Hepatocyte (in vitro differentiated cells): Measurements from ENCODE around the gene LGALS7B. TPM values are rescaled to one million over a fixed set of nuclear protein-coding genes. Genes with fewer than 3 reads are reported as not detected.

Experiments
- DNase-seq: peaks from one replicate; pipeline ENCODE4 v3.0.0-alpha.2; 2016; ENCODE audit warnings: low spot score
- H2AFZ ChIP-seq: fragments of 200-600 bp; sonication (generic); 2 replicates; pipeline ENCODE4 v1.6.0; 2016; ENCODE audit warnings: antibody characterized with exemption, mild to moderate bottlenecking
- H3K27ac ChIP-seq: fragments of 200-600 bp; sonication (generic); 2 replicates; pipeline ENCODE4 v1.5.1; 2016; ENCODE audit warnings: mild to moderate bottlenecking
- H3K27me3 ChIP-seq: fragments of 200-600 bp; sonication (generic); 2 replicates; pipeline ENCODE4 v1.6.1; 2016
- H3K36me3 ChIP-seq: fragments of 200-600 bp; sonication (generic); replicated peaks from 2 replicates; pipeline ENCODE4 v1.5.1; 2016; ENCODE audit warnings: low read depth; ENCODE audit not compliant: insufficient read depth
- H3K4me1 ChIP-seq: fragments of 200-600 bp; sonication (generic); 2 replicates; pipeline ENCODE4 v1.5.1; 2016; ENCODE audit warnings: mild to moderate bottlenecking, moderate library complexity; ENCODE audit not compliant: insufficient read depth
- H3K4me2 ChIP-seq: fragments of 200-600 bp; sonication (generic); 2 replicates; pipeline ENCODE4 v1.6.0; 2016
- H3K4me3 ChIP-seq: fragments of 200-600 bp; sonication (generic); 2 replicates; pipeline ENCODE4 v1.5.1; 2016; ENCODE audit warnings: mild to moderate bottlenecking
- H3K79me2 ChIP-seq: fragments of 200-600 bp; sonication (generic); 2 replicates; pipeline ENCODE4 v1.6.0; 2017; ENCODE audit warnings: mild to moderate bottlenecking
- H3K9me2 ChIP-seq: fragments of 200-600 bp; sonication (generic); replicated peaks from 2 replicates; pipeline ENCODE4 v1.6.0; 2017; ENCODE audit warnings: mild to moderate bottlenecking; ENCODE audit not compliant: insufficient read depth
- H3K9me3 ChIP-seq: fragments of 200-600 bp; sonication (generic); 2 replicates; pipeline ENCODE4 v1.5.1; 2016; ENCODE audit warnings: low read depth, mild to moderate bottlenecking
- H4K20me1 ChIP-seq: fragments of 200-600 bp; sonication (generic); 2 replicates; pipeline ENCODE4 v1.6.0; 2016; ENCODE audit warnings: mild to moderate bottlenecking; ENCODE audit not compliant: insufficient read depth, poor library complexity, severe bottlenecking
- CTCF ChIP-seq: fragments of 200-600 bp; sonication (generic); IDR thresholded peaks from 2 replicates; pipeline ENCODE4 v1.5.1; 2016; ENCODE audit warnings: antibody characterized with exemption, mild to moderate bottlenecking; ENCODE audit not compliant: poor library complexity
- EZH2 ChIP-seq: fragments of 200-600 bp; sonication (generic); IDR thresholded peaks from 2 replicates; pipeline ENCODE4 v1.6.1; 2016; ENCODE audit warnings: antibody characterized with exemption, mild to moderate bottlenecking, borderline replicate concordance
- EZH2phosphoT487 ChIP-seq: fragments of 200-600 bp; sonication (generic); IDR thresholded peaks from one replicate; pipeline ENCODE4 v1.6.1; 2018; ENCODE audit warnings: antibody characterized with exemption, mild to moderate bottlenecking, low read depth, moderate library complexity; ENCODE audit not compliant: unreplicated experiment, severe bottlenecking
- WGBS: methylation state at CpG from one replicate; pipeline ENCODE4 v1.1.6; 2016; ENCODE audit warnings: low lambda C conversion rate; ENCODE audit errors: missing lambda C conversion rate; 5-methylcytosine and 5-hydroxymethylcytosine counted together
- polyA plus RNA-seq: library from polyadenylated mRNA; unstranded; fragments of >200 nt; fragmentation: Nextera tagmentation; extraction: Ambion mirVana; gene quantifications from 2 replicates; pipeline ENCODE4 v1.2.1, GENCODE V29; 2016
- small RNA-seq: library from RNA; depleted of rRNA; stranded (forward); fragments of <200 nt; gene quantifications from one replicate; pipeline ENCODE3, GENCODE V24; 2014
- total RNA-seq: library from RNA; depleted of rRNA; stranded (reverse); fragments of >200 nt; gene quantifications from 2 replicates; pipeline ENCODE4 v1.2.3, GENCODE V29; 2014

The LGALS7B gene
- total and polyA plus RNA-seq, 2 experiments from 2014 or later: not detected

GRCh38 chr19:38838986-38839761 lies 50.2 kb downstream of the LGALS7B start:
- H3K36me3 ChIP-seq: peaks cover 14% of the 10 kb centered on the region
- 81% methylated on average over 12 of the region's 12 CpGs for WGBS
- peak overlapping the region; percentile 34 for H3K4me2 ChIP-seq

GRCh38 chr19:38839816-38840582 lies 51.0 kb downstream of the LGALS7B start:
- Histone ChIP-seq H3K27ac (peak overlapping the region; percentile 99), H3K4me2 (no peak overlapping the region), H3K36me3 (peaks cover 14% of the 10 kb centered on the region), H3K9me3 (no peaks in the 10 kb centered on the region), H3K27me3 (no peaks in the 10 kb centered on the region), H2AFZ (no peak overlapping the region), H3K4me1 (peaks cover 32% of the 10 kb centered on the region), H4K20me1 (peaks cover 52% of the 10 kb centered on the region), H3K9me2 (no peaks in the 10 kb centered on the region), H3K4me3 (no peak overlapping the region), H3K79me2 (peaks cover 55% of the 10 kb centered on the region)
- DNase-seq: no peak
- WGBS: 90% methylated on average over 26 of the region's 28 CpGs
- TF ChIP-seq EZH2phosphoT487 (no peak), EZH2 (no peak), CTCF (no peak)

More at GRCh38 chr19:38838986-38839761, 50.2 kb downstream of the LGALS7B start:
- H2AFZ ChIP-seq: no peak overlapping the region
- no peak overlapping the region for H3K4me3 ChIP-seq
- H3K9me3 ChIP-seq: no peaks in the 10 kb centered on the region
- H4K20me1 ChIP-seq: peaks cover 44% of the 10 kb centered on the region
- H3K4me1 ChIP-seq: peaks cover 32% of the 10 kb centered on the region
- no peak for TF ChIP-seq EZH2phosphoT487
- no peak for TF ChIP-seq EZH2
- TF ChIP-seq CTCF: no peak
- peak; percentile 18 for DNase-seq
- H3K9me2 ChIP-seq: no peaks in the 10 kb centered on the region
- no peaks in the 10 kb centered on the region for H3K27me3 ChIP-seq
- H3K79me2 ChIP-seq: peaks cover 47% of the 10 kb centered on the region
- H3K27ac ChIP-seq: peak overlapping the region; percentile 99

GRCh38 chr19:38840583-38840968 lies 51.6 kb downstream of the LGALS7B start:
- TF ChIP-seq EZH2: no peak
- TF ChIP-seq EZH2phosphoT487: no peak
- TF ChIP-seq CTCF: no peak
- Histone ChIP-seq H3K27me3 (no peaks in the 10 kb centered on the region), H4K20me1 (peaks cover 58% of the 10 kb centered on the region), H2AFZ (no peak overlapping the region), H3K27ac (peak overlapping the region; percentile 99), H3K9me3 (no peaks in the 10 kb centered on the region), H3K79me2 (peaks cover 61% of the 10 kb centered on the region), H3K4me2 (no peak overlapping the region), H3K4me3 (no peak overlapping the region), H3K4me1 (peaks cover 32% of the 10 kb centered on the region), H3K36me3 (peaks cover 19% of the 10 kb centered on the region), H3K9me2 (no peaks in the 10 kb centered on the region)
- WGBS: 90% methylated on average over 5 of the region's 5 CpGs
- no peak for DNase-seq

Small RNAs within 50 kb of the gene (small RNA-seq; reads per million reads assigned to genes)
- gene RNU6-140P: not detected

Other genes with a start within 250 kb of the LGALS7B start
- 0.57 and 0.96 TPM in 2 replicates for gene MAP4K1, start 171.2 kb upstream of the LGALS7B start, total RNA-seq
- 2.6 and 4.5 TPM in 2 replicates for gene MAP4K1, start 171.2 kb upstream of the LGALS7B start, polyA plus RNA-seq
- gene EIF3K, start 170.0 kb upstream of the LGALS7B start, total RNA-seq: 309 and 354 TPM in 2 replicates
- 170 and 171 TPM in 2 replicates for gene EIF3K, start 170.0 kb upstream of the LGALS7B start, polyA plus RNA-seq
- gene ACTN4, start 141.6 kb upstream of the LGALS7B start, total RNA-seq: 278 and 321 TPM in 2 replicates
- 54.4 and 59.3 TPM in 2 replicates for gene ACTN4, start 141.6 kb upstream of the LGALS7B start, polyA plus RNA-seq
- 12.5 and 26.6 TPM in 2 replicates for gene CAPN12, start 44.7 kb upstream of the LGALS7B start, total RNA-seq
- 24.3 and 38.9 TPM in 2 replicates for gene CAPN12, start 44.7 kb upstream of the LGALS7B start, polyA plus RNA-seq
- gene LGALS7, start 15.7 kb upstream of the LGALS7B start, total RNA-seq: not detected in 2 replicates
- 1.2 TPM in 2 replicates for gene LGALS7, start 15.7 kb upstream of the LGALS7B start, polyA plus RNA-seq
- gene LGALS4, start 23.7 kb downstream of the LGALS7B start, total RNA-seq: 147 and 148 TPM in 2 replicates
- 181 and 199 TPM in 2 replicates for gene LGALS4, start 23.7 kb downstream of the LGALS7B start, polyA plus RNA-seq
- gene ECH1, start 42.6 kb downstream of the LGALS7B start, total RNA-seq: 125 and 133 TPM in 2 replicates
- 272 and 284 TPM in 2 replicates for gene ECH1, start 42.6 kb downstream of the LGALS7B start, polyA plus RNA-seq
- gene HNRNPL, start 60.8 kb downstream of the LGALS7B start, total RNA-seq: 154 and 209 TPM in 2 replicates
- gene HNRNPL, start 60.8 kb downstream of the LGALS7B start, polyA plus RNA-seq: 169 and 184 TPM in 2 replicates
- gene RINL, start 89.1 kb downstream of the LGALS7B start, total RNA-seq: 3.9 and 5.6 TPM in 2 replicates
- 4.6 and 7.7 TPM in 2 replicates for gene RINL, start 89.1 kb downstream of the LGALS7B start, polyA plus RNA-seq
- gene SIRT2, start 110.4 kb downstream of the LGALS7B start, total RNA-seq: 52.1 and 61.9 TPM in 2 replicates
- 75.9 and 78.7 TPM in 2 replicates for gene SIRT2, start 110.4 kb downstream of the LGALS7B start, polyA plus RNA-seq
- gene NFKBIB, start 110.8 kb downstream of the LGALS7B start, total RNA-seq: 20.8 and 24.1 TPM in 2 replicates
- gene NFKBIB, start 110.8 kb downstream of the LGALS7B start, polyA plus RNA-seq: 29.6 and 30.1 TPM in 2 replicates
- gene CCER2, start 123.0 kb downstream of the LGALS7B start, total RNA-seq: not detected in 2 replicates
- 0.74 and 1.1 TPM in 2 replicates for gene CCER2, start 123.0 kb downstream of the LGALS7B start, polyA plus RNA-seq
- gene SARS2, start 141.6 kb downstream of the LGALS7B start, total RNA-seq: 24.2 and 27.3 TPM in 2 replicates
- gene SARS2, start 141.6 kb downstream of the LGALS7B start, polyA plus RNA-seq: 47.7 and 67.6 TPM in 2 replicates
- 35.8 and 43.4 TPM in 2 replicates for gene MRPS12, start 141.7 kb downstream of the LGALS7B start, total RNA-seq
- gene MRPS12, start 141.7 kb downstream of the LGALS7B start, polyA plus RNA-seq: 61.1 and 66.8 TPM in 2 replicates
- gene FBXO17, start 186.5 kb downstream of the LGALS7B start, total RNA-seq: 41.9 and 48.4 TPM in 2 replicates
- 49.4 and 59.9 TPM in 2 replicates for gene FBXO17, start 186.5 kb downstream of the LGALS7B start, polyA plus RNA-seq
- 6.7 and 15.2 TPM in 2 replicates for gene FBXO27, start 243.3 kb downstream of the LGALS7B start, total RNA-seq
- gene FBXO27, start 243.3 kb downstream of the LGALS7B start, polyA plus RNA-seq: 10.3 and 11.0 TPM in 2 replicates